Measurements from ENCODE around the gene SKI.

The SKI gene

GRCh38 chr1:2209400-2210083 is 18.6 kb upstream of the SKI start:
- DNase-seq (ENCODE audit: low read depth, low spot score): no peak

DNA sequence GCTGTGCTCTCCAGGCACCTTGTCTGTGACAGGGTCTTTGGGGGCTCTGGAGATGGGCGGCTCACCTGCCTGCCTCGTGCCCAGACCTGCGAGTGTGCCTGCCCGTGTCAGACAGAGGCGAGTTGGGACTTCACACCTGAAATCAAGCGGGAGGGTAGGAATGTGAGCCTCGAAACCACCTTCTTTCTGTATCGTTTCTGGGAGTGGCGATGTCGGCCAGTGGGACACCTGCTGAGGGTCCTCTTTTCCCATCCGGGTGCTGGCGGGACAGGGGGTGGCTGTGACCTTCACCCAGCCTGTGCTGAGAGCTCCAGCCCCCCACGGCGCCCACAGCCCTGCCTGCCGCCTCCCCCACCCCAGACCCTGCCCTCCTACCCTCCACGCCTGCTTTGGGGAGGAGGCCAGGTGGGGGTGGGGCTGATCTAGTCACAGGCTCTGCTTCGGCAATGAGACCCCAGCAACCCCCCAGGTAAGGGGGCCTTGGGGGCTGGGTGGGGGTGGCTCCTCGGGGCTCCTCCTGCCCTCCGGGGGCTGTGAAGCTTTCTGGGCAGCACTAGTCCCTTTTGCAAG is 17.9 kb upstream of the SKI start:
- DNase-seq (ENCODE audit: low read depth, low spot score): no peak

- DNase-seq (ENCODE audit: low read depth, low spot score): no peak
Observed at GRCh38 chr1:2210786-2211185, 17.3 kb upstream of the SKI start.

GRCh38 chr1:2212274-2212531 is 15.9 kb upstream of the SKI start:
- no peak for DNase-seq (ENCODE audit: low read depth, low spot score)

DNA sequence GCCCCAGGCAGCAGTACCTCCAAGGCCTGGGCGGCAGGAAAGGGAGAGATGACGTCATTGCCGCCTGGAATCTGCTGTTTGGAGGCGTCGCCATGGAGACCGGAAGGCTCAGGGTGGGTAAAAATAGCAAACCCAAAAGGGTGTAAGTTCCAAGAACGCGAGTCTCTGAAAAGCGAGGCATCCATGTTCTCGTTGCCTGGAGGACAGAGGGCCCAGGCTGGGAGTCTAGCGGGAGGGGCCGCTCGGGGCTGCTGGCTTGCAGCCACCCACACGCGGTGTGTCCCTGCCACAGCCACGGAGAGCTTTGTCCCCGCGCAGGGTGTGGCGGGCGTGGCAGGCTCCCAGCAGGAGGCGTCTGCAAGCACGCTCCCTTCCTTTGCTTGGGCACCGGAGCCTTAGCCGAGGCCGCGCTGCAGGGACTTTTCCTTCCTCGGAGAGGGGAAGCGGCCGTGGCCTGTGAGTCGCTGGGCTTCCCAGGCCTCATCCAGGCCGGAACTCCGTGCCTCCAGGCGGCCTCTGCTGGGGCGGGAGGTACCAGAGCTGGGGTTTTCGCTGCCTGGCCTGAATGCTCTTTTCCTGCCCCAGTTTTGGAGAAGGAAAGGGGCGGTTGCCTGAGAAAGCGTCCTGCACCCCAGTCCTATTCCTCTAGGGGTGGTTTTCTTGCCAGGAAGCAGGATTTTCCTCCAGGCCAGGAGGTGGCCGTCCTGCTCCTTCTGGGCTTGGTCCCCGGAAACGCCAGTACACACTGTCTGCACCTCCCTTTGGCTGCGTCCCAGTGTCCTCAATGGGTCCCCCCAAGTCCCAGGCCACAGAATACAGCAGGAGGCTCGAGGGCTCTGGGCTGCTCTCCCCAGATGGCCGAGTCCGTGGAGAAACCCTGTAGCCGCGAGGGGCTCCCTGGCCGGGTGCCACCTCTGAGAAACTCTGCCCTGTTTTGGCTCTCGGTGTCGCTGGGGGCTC is 15.3 kb upstream of the SKI start:
- DNase-seq (ENCODE audit: low read depth, low spot score): no peak

DNA sequence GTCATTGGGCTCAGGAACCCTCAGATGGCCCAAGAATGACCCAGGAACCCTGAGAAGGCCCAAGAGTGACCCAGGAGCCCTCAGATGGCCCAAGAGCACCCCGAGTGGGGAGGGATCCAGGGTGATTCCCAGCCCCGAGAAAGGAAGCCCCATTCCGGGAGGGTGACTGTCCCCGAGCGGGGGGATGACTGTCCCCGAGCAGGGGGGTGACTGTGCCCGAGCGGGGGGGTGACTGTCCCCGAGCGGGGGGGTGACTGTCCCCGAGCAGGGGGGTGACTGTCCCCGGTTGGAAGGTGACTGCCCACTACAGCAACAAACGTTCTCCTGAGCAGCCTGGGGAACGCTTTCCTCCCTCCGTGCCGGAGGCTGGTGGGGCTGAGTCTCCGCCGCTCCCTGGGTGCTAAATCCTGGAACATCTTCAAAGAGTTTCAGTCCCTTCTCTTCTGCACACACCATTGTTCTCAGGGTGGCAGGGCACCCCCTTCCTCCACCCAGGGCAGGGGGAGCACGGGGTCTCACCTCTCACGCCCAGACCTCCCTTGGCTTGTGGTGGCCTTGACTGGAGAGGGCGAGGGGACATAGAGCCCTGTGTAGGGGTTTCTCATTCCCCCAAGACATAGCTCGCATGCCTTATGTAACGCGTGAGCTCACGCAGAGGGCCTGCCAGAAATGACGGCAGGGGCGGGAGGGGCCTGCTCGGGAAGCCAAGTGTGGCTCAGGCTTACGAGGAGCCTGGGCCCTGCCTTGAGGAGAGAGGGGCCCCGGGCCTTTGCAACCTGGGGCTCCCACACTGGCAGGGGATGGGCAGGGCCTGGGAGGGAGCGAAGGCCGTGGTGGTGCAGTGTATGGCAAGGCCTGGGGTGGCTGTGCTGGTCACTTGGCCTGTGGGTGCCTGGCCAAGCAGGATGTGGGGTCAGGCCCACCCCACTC is 14.3 kb upstream of the SKI start:
- DNase-seq (ENCODE audit: low read depth, low spot score): no peak

- no peak for DNase-seq (ENCODE audit: low read depth, low spot score)
Observed at GRCh38 chr1:2214541-2215241, 13.4 kb upstream of the SKI start.

DNA sequence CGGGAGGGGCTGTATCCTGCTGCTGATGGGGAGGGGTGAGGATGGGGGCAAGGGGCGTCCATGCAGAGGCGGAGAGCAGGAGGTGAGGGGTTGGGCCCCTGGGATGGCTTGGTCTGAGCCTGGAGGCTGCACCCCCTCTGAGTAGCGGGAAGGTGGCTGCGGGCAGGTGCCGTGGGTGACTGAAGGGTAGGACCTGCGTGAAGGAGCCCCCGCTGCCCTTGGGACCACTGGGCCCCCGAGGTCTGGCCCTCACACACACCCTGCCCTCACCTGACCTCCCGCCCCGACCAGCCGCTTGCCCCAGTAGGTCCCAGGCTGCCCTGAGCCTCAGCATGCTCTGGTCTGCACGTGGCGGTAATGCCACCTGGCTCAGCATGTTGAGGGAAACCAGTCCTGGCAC is 12.8 kb upstream of the SKI start:
- no peak for DNase-seq (ENCODE audit: low read depth, low spot score)

- no peak for DNase-seq (ENCODE audit: low read depth, low spot score)
Observed at GRCh38 chr1:2215909-2216766, 12.0 kb upstream of the SKI start.

DNA sequence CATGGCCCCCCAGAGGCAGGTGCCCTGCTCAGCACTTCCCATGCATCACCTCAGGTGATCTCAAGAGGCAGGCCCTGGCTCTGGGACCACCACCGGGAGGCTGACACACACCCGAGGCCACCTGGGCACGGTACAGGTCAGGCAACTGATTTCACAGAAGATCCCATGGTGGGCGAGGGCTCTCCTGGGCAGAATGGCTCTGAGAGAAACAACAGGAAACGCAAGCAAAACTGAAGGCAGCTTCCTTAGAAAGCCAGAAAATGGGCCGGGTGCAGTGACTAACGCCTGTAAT is 11.4 kb upstream of the SKI start:
- no peak for DNase-seq (ENCODE audit: low read depth, low spot score)

DNA sequence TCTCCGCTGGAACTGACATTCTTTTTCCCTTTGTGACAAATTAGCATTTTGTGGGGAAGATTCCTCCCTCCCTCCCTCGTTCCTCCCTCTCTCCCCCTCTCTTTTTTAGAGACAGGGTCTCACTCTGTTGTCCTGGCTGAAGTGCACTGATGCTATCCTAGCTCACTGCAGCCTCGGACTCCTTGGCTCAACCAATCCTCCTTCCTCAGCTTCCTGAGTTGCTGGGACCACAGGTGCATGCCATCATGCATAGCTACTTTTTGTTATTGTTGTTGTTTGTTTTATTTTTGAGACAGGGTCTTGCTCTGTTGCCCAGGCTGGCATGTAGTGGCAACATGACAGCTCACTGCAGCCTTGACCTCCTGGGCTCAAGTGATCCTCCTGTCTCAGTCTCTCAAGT is 6.8 kb upstream of the SKI start:
- DNase-seq (ENCODE audit: low read depth, low spot score): no peak

DNA sequence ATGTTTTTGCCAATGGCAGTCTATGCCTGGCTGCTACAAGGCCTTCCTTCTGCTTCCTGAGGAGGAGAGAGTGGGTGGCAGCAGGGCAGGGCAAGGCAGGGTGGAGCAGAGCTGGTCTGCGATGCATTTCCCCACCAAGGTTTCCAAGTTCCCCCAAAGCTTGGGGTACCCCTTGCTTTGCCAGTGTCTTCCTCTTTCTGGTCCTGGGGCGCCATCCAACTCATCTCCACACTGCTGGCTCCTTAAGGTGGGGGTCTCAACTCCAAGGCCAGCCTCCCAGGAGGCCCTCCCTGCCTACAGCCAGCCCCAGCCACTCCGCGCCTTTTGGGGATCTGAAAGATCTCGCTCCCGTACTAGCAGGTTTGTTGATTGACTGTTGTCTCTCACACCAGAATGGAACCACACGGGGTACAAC is 3.9 kb upstream of the SKI start:
- DNase-seq (ENCODE audit: low read depth, low spot score): no peak

- no peak for DNase-seq (ENCODE audit: low read depth, low spot score)
Observed at GRCh38 chr1:2224631-2225428, 3.3 kb upstream of the SKI start.

DNA sequence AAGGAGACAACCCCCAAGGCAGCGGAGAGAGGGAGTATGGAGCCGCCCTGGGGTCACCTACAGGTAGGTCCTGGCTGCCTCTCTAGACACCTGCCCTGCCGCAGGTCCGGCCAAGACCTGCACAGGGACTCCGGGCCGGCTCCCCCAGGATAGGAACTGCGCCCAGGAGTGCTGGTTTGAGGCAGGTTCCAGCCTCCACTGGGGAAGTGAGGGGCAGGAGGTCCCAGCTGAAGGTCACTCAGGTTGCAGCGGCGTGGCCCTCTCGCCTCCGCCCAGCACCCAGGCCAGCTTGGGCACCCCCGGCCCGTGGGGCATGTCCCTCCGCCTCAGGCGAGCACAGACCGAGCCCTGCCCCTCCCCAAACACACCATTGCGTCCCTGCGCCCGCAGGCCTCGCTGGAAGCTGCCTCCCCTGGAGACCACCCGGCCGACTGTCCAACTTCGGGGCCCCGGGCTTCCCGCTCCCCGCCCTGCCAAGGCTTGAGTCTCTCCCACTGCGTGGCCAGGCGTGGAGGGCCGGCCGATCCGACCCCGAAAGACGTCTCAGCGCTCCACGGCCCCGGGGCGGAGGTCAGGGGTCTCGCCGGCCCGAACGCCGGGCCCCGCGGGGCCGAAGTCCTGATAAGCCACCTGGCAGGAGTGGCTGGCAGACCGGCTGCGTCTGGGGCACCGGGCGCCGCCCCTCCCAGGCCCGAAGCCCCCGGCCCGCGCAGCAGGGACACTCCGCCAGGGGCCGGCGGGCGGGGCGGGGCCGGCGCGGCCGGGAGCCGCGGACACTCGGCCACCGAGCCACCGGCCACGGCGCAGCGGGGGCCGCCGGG is 1.4 kb upstream of the SKI start:
- DNase-seq (ENCODE audit: low read depth, low spot score): no peak

- peak; percentile 84 for DNase-seq (ENCODE audit: low read depth, low spot score)
Observed at GRCh38 chr1:2227346-2228156, 568 bp upstream of the SKI start.

DNA sequence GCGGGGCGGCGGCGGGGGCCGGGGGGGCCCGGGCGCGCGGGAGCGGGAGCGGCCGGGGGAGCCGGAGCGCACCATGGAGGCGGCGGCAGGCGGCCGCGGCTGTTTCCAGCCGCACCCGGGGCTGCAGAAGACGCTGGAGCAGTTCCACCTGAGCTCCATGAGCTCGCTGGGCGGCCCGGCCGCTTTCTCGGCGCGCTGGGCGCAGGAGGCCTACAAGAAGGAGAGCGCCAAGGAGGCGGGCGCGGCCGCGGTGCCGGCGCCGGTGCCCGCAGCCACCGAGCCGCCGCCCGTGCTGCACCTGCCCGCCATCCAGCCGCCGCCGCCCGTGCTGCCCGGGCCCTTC is 546 bp downstream of the SKI start:
- no peak for DNase-seq (ENCODE audit: low read depth, low spot score)

DNA sequence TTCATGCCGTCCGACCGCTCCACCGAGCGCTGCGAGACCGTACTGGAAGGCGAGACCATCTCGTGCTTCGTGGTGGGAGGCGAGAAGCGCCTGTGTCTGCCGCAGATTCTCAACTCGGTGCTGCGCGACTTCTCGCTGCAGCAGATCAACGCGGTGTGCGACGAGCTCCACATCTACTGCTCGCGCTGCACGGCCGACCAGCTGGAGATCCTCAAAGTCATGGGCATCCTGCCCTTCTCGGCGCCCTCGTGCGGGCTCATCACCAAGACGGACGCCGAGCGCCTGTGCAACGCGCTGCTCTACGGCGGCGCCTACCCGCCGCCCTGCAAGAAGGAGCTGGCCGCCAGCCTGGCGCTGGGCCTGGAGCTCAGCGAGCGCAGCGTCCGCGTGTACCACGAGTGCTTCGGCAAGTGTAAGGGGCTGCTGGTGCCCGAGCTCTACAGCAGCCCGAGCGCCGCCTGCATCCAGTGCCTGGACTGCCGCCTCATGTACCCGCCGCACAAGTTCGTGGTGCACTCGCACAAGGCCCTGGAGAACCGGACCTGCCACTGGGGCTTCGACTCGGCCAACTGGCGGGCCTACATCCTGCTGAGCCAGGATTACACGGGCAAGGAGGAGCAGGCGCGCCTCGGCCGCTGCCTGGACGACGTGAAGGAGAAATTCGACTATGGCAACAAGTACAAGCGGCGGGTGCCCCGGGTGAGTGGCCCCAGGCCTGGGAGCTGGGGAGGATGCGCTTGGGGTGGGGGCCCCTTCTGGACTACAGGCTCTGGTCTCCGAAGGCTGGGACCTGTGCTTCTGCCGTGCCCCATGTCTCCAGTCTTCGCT is 1.1 kb downstream of the SKI start:
- no peak for DNase-seq (ENCODE audit: low read depth, low spot score)

Measured in activated naive CD8-positive, alpha-beta T cell treated with anti-CD3 and anti-CD28 coated beads, Interleukin-2, amount 50 U/mL, for 16 hours (primary cell).